WI38 (cell line): ENCODE results near the gene CST5.
"Not testable (repeated sequence)": the region's sequence is repeated elsewhere in the genome, so short reads cannot be mapped to it uniquely, and the experiment has no call there.

ENCODE experiments used
- H3K4me3 ChIP-seq: 2 replicates; pipeline ENCODE4 v1.5.1; 2011; ENCODE audit warnings: low read depth, mild to moderate bottlenecking, control low read depth, low read length
- TF ChIP-seq, protein P1 (sequence below): IDR thresholded peaks from 2 replicates; pipeline ENCODE4 v1.5.1; 2012; ENCODE audit warnings: low read depth, mild to moderate bottlenecking, control low read depth, low read length

CST5 gene

DNA sequence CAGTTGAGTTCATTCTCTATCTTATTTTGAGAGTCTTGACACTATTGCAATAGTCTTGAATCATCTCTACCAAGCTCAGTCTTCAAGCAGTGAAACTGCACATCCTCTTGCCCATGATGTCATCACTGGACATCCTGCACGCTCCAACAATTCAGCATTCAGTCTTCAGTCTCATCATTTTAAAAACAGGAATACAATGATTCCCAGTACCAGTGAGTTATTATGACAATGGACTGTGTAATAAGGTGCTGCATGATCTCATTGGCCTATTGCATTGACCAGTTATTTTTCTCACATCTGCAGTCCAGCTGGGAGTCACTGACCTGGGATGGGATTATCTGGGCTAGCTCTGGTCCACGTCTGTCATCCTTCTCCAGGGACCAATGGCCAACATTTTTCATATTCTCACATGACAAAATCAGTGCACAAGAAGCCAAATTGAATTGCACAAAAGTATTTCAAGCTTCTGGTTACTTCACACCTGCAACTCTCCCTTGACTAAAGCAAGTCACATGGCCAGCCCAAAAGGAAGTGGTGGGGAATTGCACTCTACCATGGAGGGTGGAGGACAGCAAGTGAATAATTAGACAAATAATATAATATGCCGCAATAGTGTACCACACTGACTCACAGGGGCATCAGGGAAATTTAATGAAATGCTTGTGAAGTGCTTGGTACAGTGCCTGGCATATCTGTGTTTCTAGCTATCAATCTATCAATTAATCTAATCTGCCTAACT is 46.6 kb downstream of the CST5 start:
- TF ChIP-seq, protein P1, sequence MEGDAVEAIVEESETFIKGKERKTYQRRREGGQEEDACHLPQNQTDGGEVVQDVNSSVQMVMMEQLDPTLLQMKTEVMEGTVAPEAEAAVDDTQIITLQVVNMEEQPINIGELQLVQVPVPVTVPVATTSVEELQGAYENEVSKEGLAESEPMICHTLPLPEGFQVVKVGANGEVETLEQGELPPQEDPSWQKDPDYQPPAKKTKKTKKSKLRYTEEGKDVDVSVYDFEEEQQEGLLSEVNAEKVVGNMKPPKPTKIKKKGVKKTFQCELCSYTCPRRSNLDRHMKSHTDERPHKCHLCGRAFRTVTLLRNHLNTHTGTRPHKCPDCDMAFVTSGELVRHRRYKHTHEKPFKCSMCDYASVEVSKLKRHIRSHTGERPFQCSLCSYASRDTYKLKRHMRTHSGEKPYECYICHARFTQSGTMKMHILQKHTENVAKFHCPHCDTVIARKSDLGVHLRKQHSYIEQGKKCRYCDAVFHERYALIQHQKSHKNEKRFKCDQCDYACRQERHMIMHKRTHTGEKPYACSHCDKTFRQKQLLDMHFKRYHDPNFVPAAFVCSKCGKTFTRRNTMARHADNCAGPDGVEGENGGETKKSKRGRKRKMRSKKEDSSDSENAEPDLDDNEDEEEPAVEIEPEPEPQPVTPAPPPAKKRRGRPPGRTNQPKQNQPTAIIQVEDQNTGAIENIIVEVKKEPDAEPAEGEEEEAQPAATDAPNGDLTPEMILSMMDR, result no peak
- H3K4me3 ChIP-seq, result no peak overlapping the region

GRCh38 chr20:23831961-23832360 is 47.6 kb downstream of the CST5 start:
- H3K4me3 ChIP-seq, result not testable (repeated sequence)

DNA sequence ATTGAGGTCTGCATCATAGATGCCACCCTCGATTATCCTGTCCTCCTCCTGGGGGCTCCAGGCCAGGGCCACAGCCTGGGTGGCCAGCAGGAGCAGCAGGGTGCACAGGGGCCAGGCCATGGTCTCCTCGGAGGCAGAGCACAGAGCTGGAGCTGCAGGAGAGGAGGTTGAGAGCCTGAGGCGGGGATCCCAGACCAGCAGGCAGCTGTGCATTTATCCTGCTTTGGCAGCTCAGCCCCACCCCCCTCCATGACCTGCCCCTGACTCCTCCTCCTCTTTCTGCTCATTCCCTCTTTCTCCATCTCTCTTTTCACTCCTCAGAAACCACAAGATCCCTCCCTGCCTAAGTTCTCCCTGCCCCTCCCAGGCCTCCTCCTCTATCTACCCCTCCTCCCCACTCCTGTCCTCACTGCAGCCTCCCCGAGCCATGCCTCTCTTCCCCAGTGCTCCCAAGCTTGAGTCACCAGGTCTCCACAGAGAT is 53.0 kb downstream of the CST5 start, which contains the start of gene CST2:
TSS of gene CST2 (minus strand) at position 189 of the 481 bp plus-strand sequence. CDS start at position 120, 69 bp downstream.
- TF ChIP-seq, protein P1, result no peak
- H3K4me3 ChIP-seq, result no peak within 1 kb of the TSS
